ENCODE results near the gene PRKAR2B.

DNA sequence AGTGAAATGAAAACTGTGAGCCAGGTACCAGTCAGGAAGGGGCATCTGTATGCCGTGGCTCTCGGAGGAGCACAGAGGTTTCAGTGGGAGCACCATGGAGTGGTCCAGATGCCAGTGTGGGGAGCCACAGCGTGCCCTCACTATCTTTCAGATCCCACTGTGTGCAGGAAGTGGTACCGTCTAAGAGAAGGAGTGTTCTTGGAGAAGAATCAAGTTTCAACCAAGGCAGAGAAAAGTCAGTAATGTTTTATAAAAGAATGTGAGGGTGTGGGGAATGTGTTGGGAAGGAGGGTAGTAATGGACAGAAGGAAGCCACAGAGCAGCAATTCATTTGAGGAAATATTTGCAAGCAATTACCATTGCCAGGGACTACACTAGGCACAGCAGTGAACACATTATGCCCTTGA lies 35.6 kb downstream of the PRKAR2B start:
- no peak for TF ChIP-seq CTCF (IDR thresholded peaks at IDR 0.05)
- TF ChIP-seq EP300 (IDR thresholded peaks at IDR 0.05): no peak
- no peak for TF ChIP-seq POLR2A (IDR thresholded peaks at IDR 0.05; ENCODE audit: low read depth)
